NCI-H1048 (cell line): ENCODE results near the gene TMEM44.

Experiments used
- DNase-seq: peaks from one replicate; lab custom pipeline; 2025; lab: John Stamatoyannopoulos, UW

Gene TMEM44

GRCh38 chr3:194579091-194579606 lies 54.1 kb downstream of the TMEM44 start:
- no peak for DNase-seq

DNA sequence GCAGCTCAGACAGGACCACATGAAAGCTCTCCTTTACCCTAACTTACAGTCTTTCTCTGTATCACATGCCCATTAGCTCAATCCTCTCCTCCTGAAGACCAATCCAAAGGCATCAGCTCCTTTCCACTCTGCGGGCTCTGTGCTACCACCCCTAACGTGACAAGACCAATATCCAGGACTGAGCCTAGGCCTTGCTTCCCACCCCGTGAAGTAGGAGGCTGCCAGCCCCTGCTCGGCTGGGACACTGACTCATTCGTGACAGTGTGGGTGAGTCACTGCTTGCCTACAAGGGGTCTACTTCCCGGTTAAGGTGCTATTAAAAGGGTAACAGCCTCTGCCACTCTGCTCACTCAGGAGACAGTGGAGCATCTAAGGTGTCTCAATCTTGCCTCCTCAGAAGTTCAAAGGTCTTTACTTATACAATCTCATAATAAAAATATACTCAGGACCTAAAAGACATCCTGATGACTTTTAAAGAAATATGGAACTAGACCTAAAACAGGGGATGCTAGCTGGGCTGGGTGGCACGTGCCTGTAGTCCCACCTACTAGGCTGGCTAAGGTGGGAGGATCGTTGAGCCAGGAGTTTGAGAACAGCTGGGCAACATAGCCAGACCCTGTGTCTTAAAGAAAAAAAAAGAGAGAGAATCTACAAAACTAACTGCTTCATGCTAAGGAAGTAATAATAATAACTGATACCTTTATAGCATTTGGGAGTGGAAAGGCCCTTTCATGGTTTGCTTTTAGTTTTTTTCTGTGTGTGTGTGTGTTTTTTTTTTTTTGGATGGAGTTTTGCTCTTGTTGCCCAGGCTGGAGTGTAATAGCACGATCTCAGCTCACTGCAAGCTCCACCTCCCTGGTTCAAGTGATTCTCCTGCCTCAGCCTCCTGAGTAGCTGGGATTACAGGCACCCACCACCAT lies 55.0 kb downstream of the TMEM44 start:
- DNase-seq, result no peak

- DNase-seq, result no peak
These were observed 57.6 kb downstream of the TMEM44 start for GRCh38 chr3:194575484-194576210.

DNA sequence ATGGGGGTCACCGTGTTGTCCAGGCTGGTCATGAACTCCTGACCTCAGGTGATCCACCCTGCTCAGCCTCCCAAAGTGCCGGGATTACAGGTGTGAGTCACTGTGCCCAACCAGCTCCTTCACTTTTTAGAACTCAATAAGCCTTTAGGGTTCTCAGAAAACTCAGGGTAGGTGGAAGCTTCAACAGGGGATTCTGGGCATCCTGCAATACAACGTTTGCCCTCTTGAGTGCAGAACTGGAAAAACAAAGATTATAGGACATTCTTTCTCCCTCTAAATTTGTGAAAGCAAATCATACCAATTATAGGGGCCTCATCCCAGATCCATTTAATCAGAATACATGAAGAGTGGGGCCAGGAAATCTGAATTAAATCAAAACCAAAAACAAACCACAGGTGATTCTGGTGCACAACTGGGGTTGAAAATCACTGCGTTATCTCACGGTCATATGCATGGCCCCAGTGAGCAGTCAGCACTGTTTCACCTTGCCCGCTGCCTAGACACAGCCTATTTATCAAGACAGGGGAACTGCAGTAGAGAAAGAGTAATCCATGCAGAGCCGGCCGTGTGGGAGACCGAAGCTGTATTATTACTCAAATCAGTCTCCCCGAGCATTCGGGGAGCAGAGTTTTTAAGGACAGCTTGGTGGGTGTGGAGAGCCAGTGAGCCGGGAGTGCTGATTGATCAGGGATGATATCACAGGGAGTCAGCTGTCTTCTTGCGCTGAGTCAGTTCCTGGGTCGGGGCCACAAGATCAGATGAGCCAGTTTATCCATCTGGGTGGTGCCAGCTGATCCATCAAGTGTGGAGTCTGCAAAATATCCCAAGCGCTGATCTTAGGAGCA lies 58.4 kb downstream of the TMEM44 start:
- no peak for DNase-seq

DNA sequence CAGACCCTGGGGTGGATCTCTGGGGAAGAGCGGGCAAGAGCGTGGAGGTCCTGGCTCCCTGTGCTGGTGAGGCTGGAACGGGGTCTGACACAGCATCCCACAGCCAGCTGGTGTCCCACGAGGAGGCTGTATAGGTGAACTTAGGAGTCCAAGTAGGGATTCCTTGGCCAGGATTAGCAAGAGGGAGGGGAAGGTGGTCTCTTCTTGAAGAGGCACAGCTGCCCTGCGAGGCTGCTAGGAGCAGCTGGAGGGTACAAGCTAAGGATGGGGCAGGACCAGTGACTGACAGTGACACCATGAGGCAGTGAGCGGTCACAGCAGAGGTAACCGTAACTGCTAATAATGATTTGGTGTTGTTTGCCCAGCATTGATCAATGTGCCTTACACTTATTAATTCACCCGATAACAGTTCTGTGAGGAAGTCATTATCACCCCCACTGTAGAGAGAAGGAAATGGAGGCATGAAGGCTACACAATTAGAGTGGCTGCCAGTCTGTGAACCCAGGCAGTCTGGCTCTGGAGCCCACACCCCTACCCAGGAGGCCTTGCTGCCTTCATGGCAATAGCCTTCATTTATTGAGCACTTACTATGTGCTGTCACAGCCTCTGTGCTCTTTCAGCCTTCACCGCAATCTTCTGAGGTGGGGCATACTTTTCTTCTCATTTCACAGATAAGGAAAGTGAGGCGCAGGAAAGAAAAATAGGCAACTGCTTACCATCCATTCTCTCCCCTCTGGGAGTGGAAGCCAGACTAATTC lies 59.4 kb downstream of the TMEM44 start:
- no peak for DNase-seq

GRCh38 chr3:194572944-194573491 lies 60.2 kb downstream of the TMEM44 start:
- DNase-seq, result no peak

DNA sequence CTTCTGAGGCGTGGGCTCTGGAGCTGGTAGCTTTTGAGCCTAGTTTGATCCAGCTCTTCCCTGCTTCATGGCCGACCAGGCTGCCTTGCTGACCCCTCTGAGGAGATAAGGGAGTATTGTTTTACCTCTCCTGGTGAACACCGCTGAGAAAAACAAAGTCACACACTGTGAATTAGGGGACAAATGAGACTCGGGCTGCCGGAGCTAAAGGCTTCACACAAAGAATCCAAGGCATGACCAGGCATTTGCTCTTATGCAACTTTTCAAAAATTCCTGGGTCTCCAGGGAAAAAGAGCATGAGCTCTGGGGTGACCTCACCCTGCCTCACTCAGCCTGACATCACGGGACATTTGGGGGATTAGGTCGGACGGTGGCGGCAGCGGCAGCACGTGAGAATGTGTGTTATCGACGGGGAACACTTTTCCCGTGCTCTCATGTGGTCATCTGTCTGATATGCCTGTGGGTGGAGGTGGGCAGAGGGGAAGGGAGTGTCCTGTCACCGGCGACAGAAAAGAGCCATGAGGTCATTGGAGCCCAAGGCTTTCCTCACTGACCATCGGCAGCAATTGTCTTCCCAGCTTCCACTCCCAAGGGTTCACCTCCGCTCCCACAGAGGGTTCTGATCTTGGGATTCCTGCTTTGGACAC lies 61.0 kb downstream of the TMEM44 start:
- DNase-seq, result no peak

DNA sequence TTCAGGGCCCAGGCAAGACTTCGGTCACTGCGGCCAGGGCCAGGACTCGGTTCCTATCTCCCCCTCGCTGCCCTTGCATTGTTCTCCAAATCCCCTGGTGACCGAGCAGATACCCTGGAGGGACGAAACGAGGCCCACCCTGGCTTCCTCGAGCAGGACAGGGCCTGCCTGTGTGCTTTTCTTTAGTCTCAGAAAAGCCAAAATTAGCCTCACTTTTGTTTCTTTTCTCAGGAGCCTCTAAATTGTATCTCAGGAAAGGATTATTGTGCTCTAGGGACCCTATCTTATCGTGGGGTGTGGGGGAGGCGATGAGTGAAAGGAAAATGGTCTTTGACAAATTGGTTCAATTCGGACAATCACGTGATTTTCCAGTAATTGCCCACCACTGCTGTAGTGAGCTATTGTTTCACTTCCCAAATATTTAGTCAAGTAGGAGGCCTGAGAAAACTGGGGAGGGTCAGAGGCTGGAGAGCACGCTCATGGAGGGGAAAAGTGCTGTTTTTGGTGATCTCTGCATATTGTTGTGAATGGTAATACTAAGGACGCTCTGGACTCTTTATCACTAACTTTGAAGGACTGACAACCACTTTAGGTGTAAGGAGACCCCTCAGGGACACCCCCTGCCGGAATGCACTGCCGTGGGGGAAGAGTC lies 61.6 kb downstream of the TMEM44 start:
- no peak for DNase-seq

DNA sequence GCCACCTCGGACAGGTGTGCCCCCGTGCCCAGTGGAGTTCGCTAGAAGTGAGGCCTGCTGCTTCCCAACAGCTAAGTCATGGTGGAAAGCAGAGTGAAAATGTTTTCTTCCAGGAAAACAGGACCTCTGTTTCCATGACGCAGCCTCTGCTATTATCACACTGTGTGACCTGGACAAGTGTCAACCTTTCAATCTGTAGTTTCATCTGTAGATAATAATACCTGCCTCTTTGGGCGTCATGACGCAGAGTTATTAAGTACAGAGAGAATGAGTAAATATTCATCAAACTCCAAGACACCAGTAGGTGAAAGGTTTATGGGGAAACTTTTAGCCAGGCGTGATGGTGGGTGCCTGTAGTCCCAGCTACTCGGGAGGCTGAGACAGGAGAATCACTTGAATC lies 62.3 kb downstream of the TMEM44 start:
- no peak for DNase-seq

DNA sequence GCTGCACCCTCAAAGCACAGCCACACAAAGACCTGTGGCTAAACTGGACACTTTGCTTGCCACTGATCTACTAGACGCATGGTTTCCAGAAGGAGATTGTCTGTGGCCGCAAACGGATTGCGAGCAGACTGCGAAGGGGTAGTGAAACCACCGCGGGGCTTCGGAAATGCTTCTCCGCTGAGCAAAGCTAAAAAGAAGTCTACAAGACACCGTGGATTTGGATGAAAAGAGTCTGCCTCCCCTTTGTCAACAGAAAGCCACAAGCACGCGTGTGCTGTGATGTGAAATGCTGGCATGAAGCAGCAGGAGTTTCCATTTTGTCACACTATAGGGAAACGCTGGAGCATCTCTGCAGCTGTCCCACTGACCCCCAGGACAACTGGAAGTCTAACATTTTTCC lies 63.0 kb downstream of the TMEM44 start:
- DNase-seq, result no peak

DNA sequence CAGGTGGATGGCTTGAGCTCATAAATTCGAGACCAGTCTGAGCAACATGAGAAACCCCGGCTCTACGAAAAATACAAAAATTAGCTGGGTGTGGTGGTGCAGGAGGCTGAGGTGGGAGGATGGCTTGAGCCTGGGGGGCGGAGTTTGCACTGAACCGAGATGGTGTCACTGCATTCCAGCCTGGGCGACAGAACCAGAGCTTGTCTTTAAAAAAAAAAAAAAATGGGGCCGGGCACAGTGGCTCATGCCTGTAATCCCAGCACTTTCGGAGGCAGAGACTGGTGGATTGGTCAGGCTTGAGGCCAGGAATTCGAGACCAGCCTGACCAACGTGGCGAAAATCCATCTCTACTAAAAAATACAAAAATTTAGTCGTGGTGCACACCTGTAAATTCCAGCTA lies 64.0 kb downstream of the TMEM44 start:
- no peak for DNase-seq

- DNase-seq, result no peak
These were observed 67.5 kb downstream of the TMEM44 start for GRCh38 chr3:194565597-194566190.

DNA sequence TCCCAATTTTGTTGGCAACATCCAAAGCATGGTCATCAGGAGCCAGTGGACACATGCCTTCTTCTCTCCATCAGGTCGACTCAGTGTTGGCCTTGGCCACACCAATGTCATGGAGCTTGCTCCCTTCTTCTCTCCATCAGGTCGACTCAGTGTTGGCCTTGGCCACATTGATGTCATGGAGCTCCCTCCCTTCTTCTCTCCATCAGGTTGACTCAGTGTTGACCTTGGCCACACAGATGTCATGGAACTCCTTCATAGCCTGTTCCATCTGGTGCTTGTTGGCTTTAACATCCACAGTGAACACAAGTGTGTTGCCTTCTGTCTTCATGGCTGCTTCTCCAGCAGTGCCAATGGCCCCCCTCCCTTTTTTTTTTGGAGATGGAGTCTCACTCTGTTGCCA lies 70.2 kb downstream of the TMEM44 start:
- DNase-seq, result no peak

GRCh38 chr3:194561306-194561974 lies 71.8 kb downstream of the TMEM44 start:
- no peak for DNase-seq

DNA sequence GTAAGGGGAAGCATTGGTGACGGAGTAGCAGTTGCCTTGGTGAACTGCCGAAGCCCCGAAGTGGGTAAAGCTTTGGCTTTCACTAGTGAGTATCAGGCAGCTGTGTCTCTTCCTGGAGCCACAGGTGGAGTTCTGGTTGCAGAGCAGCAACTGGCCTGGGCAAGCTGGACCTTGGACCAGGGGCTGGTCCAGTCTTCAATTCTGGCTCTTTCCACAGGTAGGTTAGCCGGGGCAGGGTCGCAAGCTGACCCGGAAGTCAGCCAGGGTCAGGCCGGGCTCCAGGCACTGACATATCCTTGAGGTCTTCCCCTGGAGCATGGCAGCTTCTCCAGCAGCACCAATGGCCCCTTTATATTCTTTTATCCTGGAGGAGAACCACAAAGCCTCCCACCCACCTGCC lies 73.2 kb downstream of the TMEM44 start:
- no peak for DNase-seq

GRCh38 chr3:194559530-194559929 lies 73.7 kb downstream of the TMEM44 start:
- DNase-seq, result no peak

DNA sequence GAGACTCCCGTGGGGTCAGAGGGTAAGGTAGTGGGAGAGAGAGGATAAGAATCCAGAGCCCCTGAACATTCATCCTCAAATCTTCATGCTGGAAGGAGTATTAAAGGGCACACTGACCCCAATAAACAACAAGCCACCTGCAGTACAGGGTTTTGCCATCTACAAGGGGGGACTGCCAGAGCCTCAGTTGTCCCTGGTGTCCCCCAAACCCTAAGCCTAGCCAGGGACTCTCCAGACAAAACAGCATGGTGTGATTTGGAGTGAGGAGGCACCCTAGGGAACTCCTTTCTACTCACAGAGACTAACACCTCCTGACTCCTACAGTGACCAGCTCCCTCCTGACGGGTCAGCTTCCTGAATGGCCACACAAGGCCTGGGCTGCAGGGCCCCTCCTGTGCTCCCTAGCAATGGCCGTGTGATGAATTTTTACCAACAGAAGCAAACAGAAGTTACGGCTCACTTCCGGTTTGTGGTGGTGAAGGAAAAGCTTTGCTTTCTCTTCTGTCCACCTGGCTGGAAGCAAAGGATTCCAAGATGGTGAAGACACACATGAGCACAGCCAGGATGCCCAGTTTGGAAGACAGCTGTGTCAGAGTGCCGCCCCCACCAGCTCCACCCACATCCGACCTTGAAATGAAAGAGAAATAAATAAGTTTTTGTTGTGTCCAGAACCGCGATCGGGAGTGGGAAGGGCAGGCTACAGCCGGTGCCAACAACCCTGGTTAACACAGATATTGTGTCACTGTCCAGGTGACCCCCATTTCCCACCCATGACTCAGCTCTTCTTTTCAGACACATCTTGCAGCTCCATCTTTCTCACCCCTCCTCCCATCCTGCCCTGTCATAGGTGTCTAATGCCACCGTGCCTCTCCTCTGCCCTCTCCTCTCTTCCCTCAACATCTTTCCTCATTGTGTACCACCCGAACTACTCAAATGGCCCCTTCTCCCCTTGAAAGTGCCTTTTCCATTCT lies 76.8 kb downstream of the TMEM44 start:
- no peak for DNase-seq
